BLaER1 (cell line): ENCODE results near the gene SLC13A5.

Experiments used
- H3K27ac ChIP-seq: shearing (Covaris generic); formaldehyde crosslinking; 2 replicates; pipeline ENCODE4 v1.8.1; 2022
- H3K27me3 ChIP-seq: shearing (Covaris generic); formaldehyde crosslinking; 2 replicates; pipeline ENCODE4 v1.8.1; 2022
- H3K36me3 ChIP-seq: shearing (Covaris generic); formaldehyde crosslinking; 2 replicates; pipeline ENCODE4 v1.8.1; 2022
- H3K4me1 ChIP-seq: shearing (Covaris generic); formaldehyde crosslinking; 2 replicates; pipeline ENCODE4 v1.8.1; 2022
- H3K4me2 ChIP-seq: shearing (Covaris generic); formaldehyde crosslinking; 2 replicates; pipeline ENCODE4 v1.8.1; 2022
- H3K4me3 ChIP-seq: shearing (Covaris generic); formaldehyde crosslinking; 2 replicates; pipeline ENCODE4 v1.8.1; 2022
- H3K9ac ChIP-seq: shearing (Covaris generic); formaldehyde crosslinking; 2 replicates; pipeline ENCODE4 v1.8.1; 2022
- H3K9me3 ChIP-seq: shearing (Covaris generic); formaldehyde crosslinking; 2 replicates; pipeline ENCODE4 v1.8.1; 2022
- H4K20me1 ChIP-seq: shearing (Covaris generic); formaldehyde crosslinking; 2 replicates; pipeline ENCODE4 v1.8.1; 2022
- Cebpa-rat ChIP-seq: shearing (Covaris generic); IDR thresholded peaks from 2 replicates; pipeline ENCODE4 v1.8.1; 2022

SLC13A5 gene

DNA sequence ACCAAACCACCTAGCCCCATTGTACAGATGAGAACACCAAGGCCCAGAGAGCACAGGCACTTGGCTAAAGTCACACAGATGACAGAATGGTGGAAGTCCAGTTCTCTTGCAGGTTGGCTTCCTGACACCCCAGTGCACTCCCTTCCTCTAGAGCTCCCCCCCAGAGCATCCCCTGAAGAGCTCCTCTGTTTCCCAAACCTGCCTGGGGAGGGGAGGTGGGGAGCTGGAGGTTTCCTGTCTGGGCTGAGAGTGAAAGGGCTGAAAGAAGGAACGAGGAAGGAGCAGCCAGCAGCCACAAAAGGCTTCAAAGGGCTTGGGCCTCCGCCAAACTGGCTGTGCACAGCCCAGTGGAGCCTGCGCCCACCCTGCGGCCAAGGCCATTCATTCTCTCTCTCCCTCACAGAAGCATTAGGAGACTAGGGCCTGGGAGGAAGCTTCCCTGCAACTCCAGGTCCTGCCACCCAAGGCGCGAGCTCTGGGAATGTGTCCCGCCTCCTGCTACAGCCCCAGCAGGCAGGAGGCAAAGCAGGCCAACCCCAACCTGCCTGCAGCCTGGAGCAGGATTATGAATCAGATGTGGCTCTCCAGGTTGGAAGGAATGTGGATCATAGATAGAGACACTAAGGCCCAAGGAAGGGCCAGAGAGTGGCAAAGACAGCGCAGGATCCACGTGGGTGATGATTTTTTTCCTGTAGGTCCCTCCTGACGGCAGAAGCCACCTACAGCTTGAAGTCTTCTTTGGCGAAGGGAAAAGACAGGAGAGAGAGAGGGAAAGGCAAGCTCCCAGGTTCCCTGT is 913 bp downstream of the SLC13A5 start:
- Histone ChIP-seq H3K4me2 (peak overlapping the region; percentile 79), H3K9ac (no peak overlapping the region)

DNA sequence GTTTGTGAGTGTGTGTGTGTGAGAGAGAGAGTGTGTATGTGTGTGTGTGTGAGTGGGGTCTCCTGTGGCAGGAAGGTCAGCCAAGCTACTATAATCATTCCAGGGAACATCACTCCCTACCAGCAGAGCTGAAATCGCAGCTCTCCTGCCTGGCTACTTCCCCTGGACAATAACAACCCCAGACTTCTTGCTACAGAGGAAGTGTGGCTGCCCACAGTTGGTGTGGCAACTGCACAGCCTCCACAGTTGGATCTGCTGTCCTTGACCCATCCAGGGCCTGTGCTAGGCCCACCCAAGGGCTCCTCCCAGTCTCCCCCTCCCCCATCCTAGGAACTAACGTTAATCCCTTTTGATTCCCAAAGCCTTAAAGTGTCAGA is 1.5 kb downstream of the SLC13A5 start:
- Histone ChIP-seq H3K27me3 (peaks cover 29% of the 10 kb centered on the region), H3K4me2 (peak overlapping the region; percentile 79)

More for the DNA sequence above, 913 bp downstream of the SLC13A5 start:
- H3K27ac ChIP-seq: no peak overlapping the region
- peaks cover 29% of the 10 kb centered on the region for H3K27me3 ChIP-seq
- peaks cover 6% of the 10 kb centered on the region; the same call in 1 of the 2 replicates for H4K20me1 ChIP-seq
- peak overlapping the region; percentile 57; the same call in 1 of the 2 replicates for H3K4me3 ChIP-seq
- peaks cover 21% of the 10 kb centered on the region for H3K4me1 ChIP-seq
- no peak for TF ChIP-seq Cebpa-rat
- H3K9me3 ChIP-seq: peaks cover 8% of the 10 kb centered on the region; the same call in 1 of the 2 replicates
- H3K36me3 ChIP-seq: no peaks in the 10 kb centered on the region

DNA sequence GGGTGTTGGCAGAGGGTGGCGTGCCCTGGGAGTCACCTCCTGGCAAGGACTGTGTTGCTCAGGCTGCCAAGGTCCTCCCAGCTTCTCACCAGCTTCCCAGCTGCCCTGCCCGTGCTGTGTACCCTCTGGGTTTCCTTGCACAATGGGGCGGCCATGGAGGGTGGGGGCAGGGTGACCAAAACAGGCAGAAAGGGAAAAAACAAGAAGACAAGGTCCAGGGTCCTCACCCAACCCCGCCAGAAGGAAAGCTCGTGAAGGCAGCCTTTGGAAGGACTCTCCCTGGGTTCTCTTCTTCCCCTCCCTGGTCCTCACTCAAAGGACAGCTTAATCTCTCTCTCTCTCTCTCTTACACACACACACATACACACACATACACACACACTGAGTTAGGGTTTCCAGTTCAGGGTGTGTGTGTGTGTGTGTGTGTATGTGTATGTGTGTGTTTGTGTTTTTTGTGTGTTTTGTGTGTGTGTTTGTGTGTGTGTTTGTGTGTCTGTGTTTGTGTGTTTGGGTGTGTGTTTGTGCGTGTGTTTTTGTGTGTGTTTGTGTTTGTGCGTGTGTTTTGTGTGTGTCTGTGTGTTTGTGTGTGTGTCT is 2.0 kb downstream of the SLC13A5 start:
- Histone ChIP-seq H3K27me3 (peaks cover 29% of the 10 kb centered on the region), H3K36me3 (no peaks in the 10 kb centered on the region), H3K4me1 (peaks cover 21% of the 10 kb centered on the region), H4K20me1 (peaks cover 6% of the 10 kb centered on the region; the same call in 1 of the 2 replicates), H3K9me3 (peaks cover 8% of the 10 kb centered on the region; the same call in 1 of the 2 replicates), H3K4me3 (no peak overlapping the region), H3K27ac (no peak overlapping the region), H3K9ac (no peak overlapping the region), H3K4me2 (no peak overlapping the region)
- TF ChIP-seq Cebpa-rat: no peak

More for the DNA sequence above, 1.5 kb downstream of the SLC13A5 start:
- no peak overlapping the region for H3K9ac ChIP-seq
- H3K36me3 ChIP-seq: no peaks in the 10 kb centered on the region
- H4K20me1 ChIP-seq: peaks cover 6% of the 10 kb centered on the region; the same call in 1 of the 2 replicates
- no peak overlapping the region for H3K4me3 ChIP-seq
- no peak overlapping the region for H3K27ac ChIP-seq
- peaks cover 8% of the 10 kb centered on the region; the same call in 1 of the 2 replicates for H3K9me3 ChIP-seq
- H3K4me1 ChIP-seq: peaks cover 21% of the 10 kb centered on the region
- no peak for TF ChIP-seq Cebpa-rat

DNA sequence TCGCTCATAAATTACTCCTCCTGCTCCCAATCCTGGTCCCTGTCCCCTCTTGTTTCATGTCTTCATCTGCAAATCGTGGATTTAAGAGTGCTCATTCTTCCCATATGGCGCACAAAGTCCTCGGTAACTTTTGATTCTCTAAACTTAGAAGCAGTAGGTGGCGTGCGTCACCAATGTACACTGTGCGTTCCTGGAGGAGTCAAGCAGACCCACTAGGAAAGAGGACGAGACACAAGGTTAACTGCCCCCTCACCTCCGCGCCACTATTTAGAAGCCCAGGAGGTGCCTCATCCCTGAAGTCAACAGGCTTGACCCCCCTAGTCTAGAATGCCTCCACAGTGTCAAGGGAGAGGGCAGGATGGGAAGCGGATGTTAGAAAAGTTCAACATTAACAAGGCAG is 2.9 kb downstream of the SLC13A5 start:
- no peak overlapping the region for H3K4me3 ChIP-seq
- H3K36me3 ChIP-seq: no peaks in the 10 kb centered on the region
- H3K4me2 ChIP-seq: no peak overlapping the region
- TF ChIP-seq Cebpa-rat: no peak
- no peak overlapping the region for H3K27ac ChIP-seq
- H3K9me3 ChIP-seq: peaks cover 8% of the 10 kb centered on the region; the same call in 1 of the 2 replicates
- H3K9ac ChIP-seq: no peak overlapping the region
- peaks cover 6% of the 10 kb centered on the region; the same call in 1 of the 2 replicates for H4K20me1 ChIP-seq
- H3K4me1 ChIP-seq: peaks cover 21% of the 10 kb centered on the region
- peaks cover 29% of the 10 kb centered on the region for H3K27me3 ChIP-seq

DNA sequence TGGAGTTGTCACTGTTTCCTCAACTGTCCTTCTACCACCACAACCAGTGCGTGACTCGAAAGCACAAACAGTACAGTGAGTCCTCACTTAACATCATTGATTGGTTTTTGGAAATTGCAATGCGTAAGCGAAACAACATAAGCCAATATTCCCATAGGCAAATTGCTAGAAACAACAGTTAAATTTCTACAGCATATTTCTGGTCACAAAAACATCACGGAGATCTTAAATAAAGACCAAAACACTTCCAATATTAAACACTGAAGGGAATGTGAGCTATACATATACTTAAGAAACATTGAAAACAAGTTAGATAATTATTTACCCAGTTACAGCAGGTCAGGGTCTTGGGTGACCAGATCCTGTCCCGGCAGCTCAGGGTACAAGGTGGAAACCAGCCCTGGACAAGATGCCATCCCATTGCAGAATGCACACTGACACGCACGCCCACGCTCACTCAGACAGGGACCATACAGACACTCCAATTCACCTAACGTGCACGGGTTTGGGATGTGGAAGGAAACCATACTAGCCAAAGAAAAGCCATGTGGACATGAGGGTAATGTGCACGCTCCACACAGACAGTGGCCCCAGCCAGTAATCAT is 4.7 kb downstream of the SLC13A5 start:
- no peak for TF ChIP-seq Cebpa-rat
- H3K27ac ChIP-seq: no peak overlapping the region
- no peaks in the 10 kb centered on the region for H3K9me3 ChIP-seq
- no peak overlapping the region for H3K4me3 ChIP-seq
- H4K20me1 ChIP-seq: peaks cover 6% of the 10 kb centered on the region; the same call in 1 of the 2 replicates
- H3K36me3 ChIP-seq: no peaks in the 10 kb centered on the region
- peaks cover 19% of the 10 kb centered on the region for H3K27me3 ChIP-seq
- peaks cover 19% of the 10 kb centered on the region for H3K4me1 ChIP-seq
- H3K9ac ChIP-seq: no peak overlapping the region
- H3K4me2 ChIP-seq: no peak overlapping the region

DNA sequence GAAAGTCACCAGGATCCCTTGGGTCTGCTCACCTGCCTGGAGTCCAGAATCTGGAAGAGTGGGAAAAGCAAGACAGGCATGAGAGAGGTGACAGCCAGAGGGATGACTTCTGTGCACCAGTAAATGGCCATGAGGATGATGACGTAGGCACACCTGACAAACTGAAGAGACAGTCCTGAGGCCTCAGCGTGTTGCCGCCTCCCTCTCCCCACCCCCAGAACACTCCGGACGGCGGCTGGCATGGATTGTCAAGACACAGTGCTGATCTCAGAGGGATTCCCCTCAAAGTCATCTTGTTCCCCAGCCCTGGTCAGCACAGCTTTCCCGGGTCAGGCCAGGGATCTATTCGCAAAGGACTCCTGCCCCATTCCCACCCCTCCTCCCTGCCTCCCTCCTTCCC is 6.2 kb downstream of the SLC13A5 start:
- Histone ChIP-seq H3K27me3 (peaks cover 4% of the 10 kb centered on the region), H4K20me1 (no peaks in the 10 kb centered on the region), H3K36me3 (no peaks in the 10 kb centered on the region), H3K27ac (no peak overlapping the region), H3K4me2 (no peak overlapping the region), H3K4me1 (peaks cover 7% of the 10 kb centered on the region), H3K9me3 (no peaks in the 10 kb centered on the region), H3K9ac (no peak overlapping the region), H3K4me3 (no peak overlapping the region)
- no peak for TF ChIP-seq Cebpa-rat

GRCh38 chr17:6706499-6706898 is 6.7 kb downstream of the SLC13A5 start:
- H3K36me3 ChIP-seq: no peaks in the 10 kb centered on the region
- no peak overlapping the region for H3K4me2 ChIP-seq
- H3K27ac ChIP-seq: no peak overlapping the region
- H3K4me3 ChIP-seq: no peak overlapping the region
- no peaks in the 10 kb centered on the region for H4K20me1 ChIP-seq
- H3K4me1 ChIP-seq: 0 out of 2 replicates have a peak, but pooled peaks cover 6% of the 10 kb centered on the region
- H3K27me3 ChIP-seq: no peaks in the 10 kb centered on the region
- no peak overlapping the region for H3K9ac ChIP-seq
- no peaks in the 10 kb centered on the region for H3K9me3 ChIP-seq
- no peak for TF ChIP-seq Cebpa-rat

DNA sequence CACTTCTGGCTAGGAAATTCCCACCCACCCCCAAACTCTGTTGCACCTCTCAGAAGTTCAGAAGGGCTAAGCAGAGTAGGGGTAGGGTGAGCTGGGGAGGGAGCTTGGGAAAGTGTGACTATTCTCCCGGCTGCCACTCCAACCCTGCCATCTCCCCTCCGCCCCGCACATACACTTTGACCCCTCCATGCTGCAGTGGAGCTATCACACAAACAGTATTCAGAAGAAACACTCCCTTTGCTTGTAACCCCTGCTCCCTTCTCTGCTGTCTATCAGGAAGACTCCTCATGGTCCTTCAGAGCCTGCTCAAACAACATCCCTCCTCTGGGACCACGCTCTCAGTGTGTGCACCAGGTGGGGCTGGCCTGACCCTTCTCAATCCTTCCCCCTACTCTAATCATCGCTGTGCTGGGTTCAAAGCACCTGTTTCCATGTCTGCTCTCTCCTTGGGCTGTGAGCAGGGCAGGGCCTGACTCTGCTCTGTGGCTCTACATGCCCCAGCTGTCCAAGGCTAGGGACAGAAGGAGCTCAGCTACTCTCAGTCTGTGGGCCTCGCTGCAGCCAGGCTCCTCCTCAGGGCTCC is 8.6 kb downstream of the SLC13A5 start:
- no peaks in the 10 kb centered on the region for H4K20me1 ChIP-seq
- no peak overlapping the region for H3K4me2 ChIP-seq
- no peak for TF ChIP-seq Cebpa-rat
- H3K9ac ChIP-seq: no peak overlapping the region
- no peaks in the 10 kb centered on the region for H3K9me3 ChIP-seq
- no peak overlapping the region for H3K27ac ChIP-seq
- 0 out of 2 replicates have a peak, but pooled peaks cover 6% of the 10 kb centered on the region for H3K4me1 ChIP-seq
- H3K4me3 ChIP-seq: no peak overlapping the region
- no peaks in the 10 kb centered on the region for H3K27me3 ChIP-seq
- no peaks in the 10 kb centered on the region for H3K36me3 ChIP-seq

- H3K9ac ChIP-seq: no peak overlapping the region
- TF ChIP-seq Cebpa-rat: no peak
- no peak overlapping the region for H3K27ac ChIP-seq
- H3K4me1 ChIP-seq: 0 out of 2 replicates have a peak, but pooled peaks cover 6% of the 10 kb centered on the region
- no peaks in the 10 kb centered on the region for H3K36me3 ChIP-seq
- no peaks in the 10 kb centered on the region for H3K27me3 ChIP-seq
- no peaks in the 10 kb centered on the region for H4K20me1 ChIP-seq
- H3K4me3 ChIP-seq: no peak overlapping the region
- H3K4me2 ChIP-seq: no peak overlapping the region
- H3K9me3 ChIP-seq: no peaks in the 10 kb centered on the region
Measured at GRCh38 chr17:6703751-6704150, 9.4 kb downstream of the SLC13A5 start.
